IPS DF 6.9 (cell line): ENCODE results near the gene CECR2.

Experiments
- DNase-seq: peaks from one replicate; pipeline ENCODE4 v3.0.0-alpha.2; 2013; ENCODE audit warnings: low read depth, low spot score
- H3K27ac ChIP-seq: one replicate; pipeline ENCODE4 v1.5.1; 2013; ENCODE audit warnings: low read length, control low read depth
- H3K27me3 ChIP-seq: 2 replicates; pipeline ENCODE4 v1.6.1; 2013; ENCODE audit warnings: mild to moderate bottlenecking, low read length; ENCODE audit not compliant: control insufficient read depth, insufficient read depth
- H3K36me3 ChIP-seq: 2 replicates; pipeline ENCODE4 v1.6.1; 2013; ENCODE audit warnings: low read length; ENCODE audit not compliant: control insufficient read depth, insufficient read depth
- H3K4me1 ChIP-seq: 2 replicates; pipeline ENCODE4 v1.6.1; 2013; ENCODE audit warnings: low read length; ENCODE audit not compliant: control insufficient read depth, insufficient read depth
- H3K4me3 ChIP-seq: 2 replicates; pipeline ENCODE4 v1.5.1; 2013; ENCODE audit warnings: mild to moderate bottlenecking, low read length
- H3K9me3 ChIP-seq: 2 replicates; pipeline ENCODE4 v1.6.1; 2013; ENCODE audit warnings: low read length, inconsistent platforms; ENCODE audit not compliant: control insufficient read depth, insufficient read depth
- WGBS: extraction: QIAGEN DNeasy Blood & Tissue Kit; methylation state at CpG from one replicate; pipeline ENCODE4 v1.1.7; 2013; ENCODE audit warnings: mixed read lengths, missing lambda C conversion rate; ENCODE audit not compliant: insufficient read length, insufficient coverage; 5-methylcytosine and 5-hydroxymethylcytosine counted together

CECR2 gene

GRCh38 chr22:17576470-17576869, 207.2 kb downstream of the CECR2 start:
- no peak for DNase-seq
- H3K4me3 ChIP-seq: no peak overlapping the region
- H3K9me3 ChIP-seq: no peaks in the 10 kb centered on the region
- H3K4me1 ChIP-seq: no peaks in the 10 kb centered on the region
- no CpG with 5 or more reads among the region's 6 CpGs for WGBS
- H3K27me3 ChIP-seq: no peaks in the 10 kb centered on the region
- no peak overlapping the region for H3K27ac ChIP-seq
- H3K36me3 ChIP-seq: no peaks in the 10 kb centered on the region

- Histone ChIP-seq H3K4me3 (no peak overlapping the region), H3K36me3 (no peaks in the 10 kb centered on the region), H3K27ac (no peak overlapping the region), H3K27me3 (no peaks in the 10 kb centered on the region), H3K9me3 (no peaks in the 10 kb centered on the region), H3K4me1 (no peaks in the 10 kb centered on the region)
- no peak for DNase-seq
- no CpG with 5 or more reads among the region's 11 CpGs for WGBS
Observed at GRCh38 chr22:17578136-17578754, 209.0 kb downstream of the CECR2 start.

DNA sequence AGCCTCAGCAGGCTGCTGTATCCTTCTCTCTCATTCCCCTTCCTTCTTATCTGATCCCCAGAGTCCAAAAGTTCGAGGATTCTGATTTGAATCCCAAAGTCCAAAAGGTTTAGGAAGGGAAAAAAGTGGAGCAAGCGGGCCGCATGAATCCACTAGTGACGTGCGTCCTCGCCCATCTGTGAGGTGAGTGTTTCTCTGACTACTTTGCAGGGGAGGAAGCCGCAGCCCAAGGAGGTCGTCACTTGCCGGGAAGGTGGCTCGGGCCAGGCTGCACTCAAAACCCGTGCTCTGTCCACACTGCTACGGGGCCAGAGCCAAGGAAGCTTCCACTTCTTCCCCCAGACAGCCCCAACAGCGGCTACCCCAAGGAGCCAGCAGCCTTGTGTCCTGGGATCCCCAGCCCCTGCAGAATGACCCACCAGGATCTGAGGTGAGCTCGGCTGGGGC, 210.3 kb downstream of the CECR2 start:
- Histone ChIP-seq H3K27me3 (no peaks in the 10 kb centered on the region), H3K27ac (no peak overlapping the region), H3K9me3 (no peaks in the 10 kb centered on the region), H3K4me3 (no peak overlapping the region), H3K4me1 (no peaks in the 10 kb centered on the region), H3K36me3 (no peaks in the 10 kb centered on the region)
- WGBS: no CpG with 5 or more reads among the region's 14 CpGs
- no peak for DNase-seq

GRCh38 chr22:17580441-17581031, 211.3 kb downstream of the CECR2 start:
- H3K27me3 ChIP-seq: no peaks in the 10 kb centered on the region
- DNase-seq: no peak
- H3K36me3 ChIP-seq: no peaks in the 10 kb centered on the region
- no peak overlapping the region for H3K27ac ChIP-seq
- no CpG with 5 or more reads among the region's 15 CpGs for WGBS
- no peaks in the 10 kb centered on the region for H3K9me3 ChIP-seq
- H3K4me1 ChIP-seq: no peaks in the 10 kb centered on the region
- no peak overlapping the region for H3K4me3 ChIP-seq

DNA sequence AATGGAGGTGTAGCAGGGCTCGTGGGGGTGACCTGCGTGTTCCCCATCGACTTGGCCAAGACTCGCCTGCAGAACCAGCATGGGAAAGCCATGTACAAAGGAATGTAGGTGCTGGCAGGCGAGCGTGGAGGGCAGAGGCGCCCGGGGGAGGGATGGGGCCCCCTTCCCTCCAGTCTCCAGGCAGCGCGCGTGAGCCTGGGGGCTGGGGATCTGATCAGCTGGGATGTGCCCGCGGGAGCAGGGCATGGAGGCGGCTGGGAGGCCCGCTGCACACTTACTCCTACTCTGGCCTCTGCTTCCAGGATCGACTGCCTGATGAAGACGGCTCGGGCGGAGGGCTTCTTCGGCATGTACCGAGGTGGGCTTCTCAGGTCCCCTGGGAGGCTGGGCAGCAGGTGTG, 211.8 kb downstream of the CECR2 start:
- no peaks in the 10 kb centered on the region for H3K27me3 ChIP-seq
- H3K9me3 ChIP-seq: no peaks in the 10 kb centered on the region
- WGBS: no CpG with 5 or more reads among the region's 21 CpGs
- no peak for DNase-seq
- H3K4me3 ChIP-seq: no peak overlapping the region
- H3K36me3 ChIP-seq: no peaks in the 10 kb centered on the region
- H3K4me1 ChIP-seq: no peaks in the 10 kb centered on the region
- H3K27ac ChIP-seq: no peak overlapping the region

DNA sequence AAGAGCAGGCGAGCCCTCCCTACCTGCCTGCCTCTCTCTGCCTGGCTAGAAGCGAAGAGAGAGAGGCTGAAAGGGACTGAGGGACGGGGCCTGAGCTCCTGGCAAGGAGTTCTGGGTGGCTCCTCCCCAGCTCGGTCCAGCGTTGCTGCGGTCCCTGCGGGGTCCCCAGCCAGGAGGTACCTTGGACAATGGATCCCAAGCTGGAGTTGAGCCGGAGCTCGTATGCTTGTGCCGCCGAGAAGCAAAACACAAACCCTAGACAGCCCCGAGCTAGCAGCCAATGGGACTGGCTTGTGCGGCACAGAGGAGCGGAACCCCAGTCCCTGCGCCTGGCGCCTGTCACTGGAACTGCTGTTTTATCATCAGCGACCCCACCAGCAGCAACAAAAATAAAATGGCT, 212.4 kb downstream of the CECR2 start:
- Histone ChIP-seq H3K4me1 (no peaks in the 10 kb centered on the region), H3K4me3 (no peak overlapping the region), H3K9me3 (no peaks in the 10 kb centered on the region), H3K36me3 (no peaks in the 10 kb centered on the region), H3K27me3 (no peaks in the 10 kb centered on the region), H3K27ac (no peak overlapping the region)
- DNase-seq: no peak
- WGBS: no CpG with 5 or more reads among the region's 17 CpGs

- no CpG with 5 or more reads among the region's 10 CpGs for WGBS
- H3K4me1 ChIP-seq: no peaks in the 10 kb centered on the region
- no peaks in the 10 kb centered on the region for H3K36me3 ChIP-seq
- no peak overlapping the region for H3K4me3 ChIP-seq
- H3K9me3 ChIP-seq: no peaks in the 10 kb centered on the region
- no peaks in the 10 kb centered on the region for H3K27me3 ChIP-seq
- no peak for DNase-seq
- no peak overlapping the region for H3K27ac ChIP-seq
Observed at GRCh38 chr22:17583151-17583550, 213.9 kb downstream of the CECR2 start.

GRCh38 chr22:17586831-17587440, 217.7 kb downstream of the CECR2 start:
- no peak overlapping the region for H3K4me3 ChIP-seq
- H3K27me3 ChIP-seq: no peaks in the 10 kb centered on the region
- DNase-seq: no peak
- no peaks in the 10 kb centered on the region for H3K4me1 ChIP-seq
- peaks cover 3% of the 10 kb centered on the region for H3K36me3 ChIP-seq
- no peaks in the 10 kb centered on the region for H3K9me3 ChIP-seq
- no CpG with 5 or more reads among the region's 14 CpGs for WGBS
- no peak overlapping the region for H3K27ac ChIP-seq

GRCh38 chr22:17587629-17588028, 218.4 kb downstream of the CECR2 start:
- no peaks in the 10 kb centered on the region for H3K27me3 ChIP-seq
- no peak for DNase-seq
- H3K36me3 ChIP-seq: peaks cover 8% of the 10 kb centered on the region
- H3K27ac ChIP-seq: no peak overlapping the region
- no CpG with 5 or more reads among the region's 14 CpGs for WGBS
- no peaks in the 10 kb centered on the region for H3K9me3 ChIP-seq
- H3K4me1 ChIP-seq: no peaks in the 10 kb centered on the region
- no peak overlapping the region for H3K4me3 ChIP-seq

DNA sequence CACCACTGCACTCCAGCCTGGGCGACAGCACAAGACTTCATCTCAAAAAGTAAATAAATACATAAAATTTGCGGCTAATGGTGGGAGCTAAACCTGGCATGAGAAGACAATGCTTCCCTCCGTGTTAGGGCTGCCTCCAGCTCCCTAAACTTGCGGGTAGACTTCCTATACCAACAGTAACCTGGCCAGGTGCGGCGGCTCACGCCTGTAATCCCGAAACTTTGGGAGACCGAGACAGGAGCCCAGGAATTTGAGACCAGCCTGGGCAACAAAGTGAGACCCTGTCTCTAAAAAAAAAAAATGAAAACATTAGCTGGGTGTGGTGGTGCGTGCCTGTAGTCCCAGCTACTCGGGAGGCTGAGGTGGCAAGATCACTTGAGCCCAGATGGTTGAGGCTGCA, 219.3 kb downstream of the CECR2 start:
- no peak overlapping the region for H3K27ac ChIP-seq
- no peak overlapping the region for H3K4me3 ChIP-seq
- no peaks in the 10 kb centered on the region for H3K4me1 ChIP-seq
- H3K27me3 ChIP-seq: no peaks in the 10 kb centered on the region
- no CpG with 5 or more reads among the region's 11 CpGs for WGBS
- no peaks in the 10 kb centered on the region for H3K9me3 ChIP-seq
- H3K36me3 ChIP-seq: peaks cover 10% of the 10 kb centered on the region
- no peak for DNase-seq
